ENCODE data around the gene CHRDL2.

CHRDL2 gene

DNA sequence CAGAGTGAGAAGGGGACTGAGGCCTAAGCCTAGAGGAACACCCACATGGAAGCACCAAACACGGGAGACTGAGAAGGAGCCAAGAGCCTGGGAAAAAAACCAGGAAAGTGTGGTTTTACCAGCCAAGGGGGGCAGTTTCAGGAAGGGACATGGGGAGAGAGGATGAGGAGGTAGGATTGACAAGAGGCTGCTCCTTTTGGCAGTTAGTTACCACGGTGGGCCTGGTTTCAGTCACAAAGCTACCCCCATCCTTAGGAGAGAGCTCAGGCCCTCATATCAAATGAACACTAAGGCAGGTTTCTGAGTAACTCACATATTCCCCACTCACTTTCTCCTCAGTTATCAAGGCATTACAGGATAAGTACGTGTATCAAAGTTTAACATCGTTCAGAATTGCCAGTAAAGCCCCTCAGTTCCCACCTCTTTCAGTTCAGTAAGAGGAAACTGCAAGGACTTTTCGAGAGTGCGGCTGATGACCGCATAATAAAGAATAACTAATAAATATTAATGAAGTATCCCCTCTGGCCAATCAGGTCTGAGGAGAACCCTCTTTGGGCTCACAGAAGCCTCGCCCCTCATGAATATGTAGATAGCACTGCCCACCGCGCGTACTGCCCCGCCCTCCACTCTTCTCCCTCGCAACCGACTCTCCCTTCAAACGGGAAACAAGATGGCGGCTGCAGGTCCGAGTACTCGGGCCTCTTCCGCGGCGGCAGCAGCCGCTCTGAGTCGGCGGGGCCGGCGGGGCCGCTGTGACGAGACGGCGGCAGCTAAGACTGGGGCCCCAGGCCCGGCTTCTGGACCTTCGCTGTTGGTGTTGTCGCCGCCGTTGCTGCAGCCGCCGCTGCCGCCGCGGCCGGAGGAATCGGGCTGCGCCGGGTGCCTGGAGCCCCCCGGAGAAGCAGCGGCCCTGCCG lies 17.2 kb upstream of the CHRDL2 start, which contains the start of gene RNF169:
Gene RNF169, plus strand, starts transcription at position 639 of the 916 bp plus-strand sequence. Its CDS starts 32 bp downstream, at position 671.
- TF ChIP-seq CTCF (conservative IDR thresholded peaks at IDR 0.05; ENCODE audit: low read depth, low read length), result no peak
- DNase-seq (ENCODE audit: low read depth), result peak; percentile 93
- peak within 1 kb of the TSS; percentile 82 for H3K4me3 ChIP-seq (ENCODE audit: low read length)

DNA sequence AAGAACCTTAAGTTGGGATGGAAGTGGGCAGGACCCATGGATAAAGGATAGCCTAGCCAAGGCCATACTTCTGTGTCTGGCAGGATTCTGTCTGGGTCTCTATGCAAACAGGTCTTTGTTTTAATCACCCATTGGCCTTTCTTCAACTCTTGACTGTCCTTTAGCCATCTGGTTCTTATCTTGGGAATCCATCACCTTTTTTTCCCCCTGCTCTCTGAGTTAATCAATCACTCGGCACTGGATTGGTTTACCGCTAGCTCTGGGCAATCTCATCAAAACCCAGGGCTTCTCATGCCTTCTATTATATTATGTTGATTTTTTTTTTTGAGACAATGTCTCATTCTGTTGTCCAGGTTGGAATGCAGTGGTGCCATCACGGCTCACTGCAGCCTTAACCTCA lies 15.6 kb upstream of the CHRDL2 start:
- no peak for DNase-seq (ENCODE audit: low read depth)
- TF ChIP-seq CTCF (conservative IDR thresholded peaks at IDR 0.05; ENCODE audit: low read depth, low read length), result no peak
- no peak overlapping the region for H3K4me3 ChIP-seq (ENCODE audit: low read length)

GRCh38 chr11:74744277-74744676 lies 13.1 kb upstream of the CHRDL2 start:
- no peak for DNase-seq (ENCODE audit: low read depth)
- no peak for TF ChIP-seq CTCF (conservative IDR thresholded peaks at IDR 0.05; ENCODE audit: low read depth, low read length)
- no peak overlapping the region for H3K4me3 ChIP-seq (ENCODE audit: low read length)

DNA sequence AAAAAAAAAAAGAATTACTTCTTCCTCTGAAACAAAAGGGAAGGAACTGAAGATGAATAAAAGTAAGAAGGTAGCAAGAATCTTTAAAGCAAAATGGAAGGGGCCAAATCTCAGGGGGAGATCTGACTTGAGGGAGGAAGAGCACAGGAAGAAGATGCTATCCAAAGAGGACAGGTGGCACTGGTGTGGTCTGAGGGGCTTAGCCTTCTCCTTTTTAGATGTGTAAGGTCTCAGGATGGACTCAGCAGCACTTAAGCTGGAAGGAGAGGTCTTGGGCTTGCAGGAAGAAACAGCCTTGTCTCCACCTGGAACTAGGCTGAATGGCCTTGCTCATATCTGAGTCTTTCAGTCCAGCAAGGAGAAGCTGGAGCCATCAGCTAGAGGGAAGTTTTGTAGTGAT lies 12.4 kb upstream of the CHRDL2 start:
- H3K4me3 ChIP-seq (ENCODE audit: low read length), result no peak overlapping the region
- TF ChIP-seq CTCF (conservative IDR thresholded peaks at IDR 0.05; ENCODE audit: low read depth, low read length), result no peak
- no peak for DNase-seq (ENCODE audit: low read depth)

GRCh38 chr11:74742070-74742469 lies 10.8 kb upstream of the CHRDL2 start:
- no peak for TF ChIP-seq CTCF (conservative IDR thresholded peaks at IDR 0.05; ENCODE audit: low read depth, low read length)
- DNase-seq (ENCODE audit: low read depth), result no peak
- no peak overlapping the region for H3K4me3 ChIP-seq (ENCODE audit: low read length)

- H3K4me3 ChIP-seq (ENCODE audit: low read length), result no peak overlapping the region
- DNase-seq (ENCODE audit: low read depth), result no peak
- peak; percentile 90 for TF ChIP-seq CTCF (conservative IDR thresholded peaks at IDR 0.05; ENCODE audit: low read depth, low read length)
These were observed 8.5 kb upstream of the CHRDL2 start for GRCh38 chr11:74739546-74740270.
